Measurements from ENCODE around the gene SYNPO2L.
A peak's percentile ranks its signal among the peaks of the same experiment; 100 is the strongest.

The SYNPO2L gene

DNA sequence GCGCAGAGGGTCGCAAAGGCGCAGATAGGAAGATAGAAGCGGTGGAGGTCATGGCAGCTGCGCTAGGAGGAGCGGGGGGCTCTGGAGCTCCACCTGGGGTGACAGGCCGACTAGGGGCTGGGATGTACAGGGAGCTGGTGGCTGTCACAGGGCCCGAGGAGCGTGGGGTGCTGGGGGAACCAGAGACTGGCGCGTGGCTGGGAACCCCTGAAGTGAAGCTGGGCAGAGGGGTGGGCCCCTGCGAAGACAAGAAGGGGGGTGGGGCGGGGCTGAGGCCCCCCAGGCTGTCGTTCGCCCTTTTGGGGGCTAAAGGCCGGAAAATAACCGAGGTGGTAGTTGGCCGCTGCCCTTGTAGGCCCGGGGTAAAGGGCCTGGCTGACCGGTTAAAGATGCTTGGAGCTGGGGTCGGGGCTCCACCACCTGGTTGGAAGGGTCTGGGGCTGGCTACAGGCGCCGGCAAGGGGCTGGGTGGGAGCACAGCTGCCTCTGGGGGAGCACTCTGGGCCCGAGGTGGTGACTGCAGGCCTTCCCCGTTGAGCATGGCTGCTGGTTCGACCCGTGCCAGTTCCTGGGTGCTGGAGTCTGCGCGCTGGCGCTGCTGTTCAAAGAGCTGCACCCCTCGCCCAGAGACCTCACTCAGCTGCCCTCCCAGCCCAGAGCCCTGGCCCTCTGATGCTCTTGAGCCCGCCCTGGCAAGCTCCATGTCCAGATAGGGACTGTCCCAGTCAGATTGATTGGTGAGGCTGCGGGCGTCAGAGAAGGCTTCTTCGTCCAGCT, 7.8 kb downstream of the SYNPO2L start:
- H3K4me3 ChIP-seq (ENCODE audit: low read depth, low read length) = peak overlapping the region; percentile 48
- TF ChIP-seq, protein P1, sequence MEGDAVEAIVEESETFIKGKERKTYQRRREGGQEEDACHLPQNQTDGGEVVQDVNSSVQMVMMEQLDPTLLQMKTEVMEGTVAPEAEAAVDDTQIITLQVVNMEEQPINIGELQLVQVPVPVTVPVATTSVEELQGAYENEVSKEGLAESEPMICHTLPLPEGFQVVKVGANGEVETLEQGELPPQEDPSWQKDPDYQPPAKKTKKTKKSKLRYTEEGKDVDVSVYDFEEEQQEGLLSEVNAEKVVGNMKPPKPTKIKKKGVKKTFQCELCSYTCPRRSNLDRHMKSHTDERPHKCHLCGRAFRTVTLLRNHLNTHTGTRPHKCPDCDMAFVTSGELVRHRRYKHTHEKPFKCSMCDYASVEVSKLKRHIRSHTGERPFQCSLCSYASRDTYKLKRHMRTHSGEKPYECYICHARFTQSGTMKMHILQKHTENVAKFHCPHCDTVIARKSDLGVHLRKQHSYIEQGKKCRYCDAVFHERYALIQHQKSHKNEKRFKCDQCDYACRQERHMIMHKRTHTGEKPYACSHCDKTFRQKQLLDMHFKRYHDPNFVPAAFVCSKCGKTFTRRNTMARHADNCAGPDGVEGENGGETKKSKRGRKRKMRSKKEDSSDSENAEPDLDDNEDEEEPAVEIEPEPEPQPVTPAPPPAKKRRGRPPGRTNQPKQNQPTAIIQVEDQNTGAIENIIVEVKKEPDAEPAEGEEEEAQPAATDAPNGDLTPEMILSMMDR (IDR thresholded peaks at IDR 0.05; ENCODE audit: insufficient read depth, low read depth, low read length, missing control alignments) = no peak
- DNase-seq (ENCODE audit: low read depth) = no peak

DNA sequence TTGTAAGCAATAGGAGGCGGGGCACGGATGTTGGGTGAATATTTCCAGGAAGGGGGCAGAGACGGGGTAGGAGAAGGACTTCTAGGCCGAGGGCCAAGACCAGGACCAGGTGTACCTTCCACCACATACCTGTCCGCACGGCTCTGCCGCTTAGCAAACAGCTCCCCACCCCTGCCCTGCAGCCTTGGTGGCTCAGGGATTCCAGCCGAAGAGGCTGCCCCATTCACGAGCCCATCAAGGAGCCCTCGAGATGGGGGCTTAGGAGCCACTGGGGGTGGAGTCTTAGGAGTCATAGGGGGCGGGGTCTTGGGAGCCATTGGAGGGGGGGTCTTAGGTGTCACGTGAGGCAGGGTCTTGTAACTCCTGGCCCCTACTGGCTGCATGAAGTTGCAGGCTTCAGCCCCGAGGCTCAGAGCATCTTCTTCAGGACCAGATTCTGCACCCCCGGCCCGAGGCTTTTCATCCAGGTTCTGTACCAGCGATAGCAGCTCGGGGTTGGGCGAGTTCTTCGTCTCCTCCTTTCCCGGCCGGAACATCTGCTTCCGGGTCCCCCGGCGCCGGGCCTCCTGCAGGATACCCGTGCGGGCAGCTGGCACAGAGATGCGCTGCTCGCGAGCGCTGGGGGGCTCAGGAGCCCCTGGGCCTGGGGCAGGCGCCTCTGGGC, 8.5 kb downstream of the SYNPO2L start:
- TF ChIP-seq, protein P1 (IDR thresholded peaks at IDR 0.05; ENCODE audit: insufficient read depth, low read depth, low read length, missing control alignments) = no peak
- peak; percentile 33 for DNase-seq (ENCODE audit: low read depth)
- peak overlapping the region; percentile 48 for H3K4me3 ChIP-seq (ENCODE audit: low read depth, low read length)

DNA sequence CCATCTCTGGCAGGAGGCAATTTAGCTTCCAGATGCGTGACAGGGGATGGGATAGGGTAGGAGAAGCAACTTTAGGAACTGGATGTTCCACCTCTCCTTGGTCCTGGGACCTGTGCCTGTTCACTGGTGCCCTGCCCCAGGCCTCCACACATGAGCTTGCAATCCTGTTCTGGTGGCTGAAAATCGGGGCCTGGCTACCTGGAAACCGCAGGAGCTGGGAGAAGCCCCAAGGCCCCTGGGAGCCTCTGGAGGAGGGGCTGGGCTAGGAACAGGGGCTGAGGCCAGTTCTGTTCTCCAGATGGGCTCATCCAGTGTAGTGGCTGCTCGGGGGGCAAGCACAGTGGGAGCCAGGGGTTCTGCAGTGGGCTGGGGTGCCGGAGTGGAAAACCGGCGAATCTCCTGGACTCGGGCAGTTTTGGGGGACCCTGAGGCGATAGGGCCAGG, 9.2 kb downstream of the SYNPO2L start:
- H3K4me3 ChIP-seq (ENCODE audit: low read depth, low read length) = no peak overlapping the region
- TF ChIP-seq, protein P1 (IDR thresholded peaks at IDR 0.05; ENCODE audit: insufficient read depth, low read depth, low read length, missing control alignments) = no peak
- no peak for DNase-seq (ENCODE audit: low read depth)

DNA sequence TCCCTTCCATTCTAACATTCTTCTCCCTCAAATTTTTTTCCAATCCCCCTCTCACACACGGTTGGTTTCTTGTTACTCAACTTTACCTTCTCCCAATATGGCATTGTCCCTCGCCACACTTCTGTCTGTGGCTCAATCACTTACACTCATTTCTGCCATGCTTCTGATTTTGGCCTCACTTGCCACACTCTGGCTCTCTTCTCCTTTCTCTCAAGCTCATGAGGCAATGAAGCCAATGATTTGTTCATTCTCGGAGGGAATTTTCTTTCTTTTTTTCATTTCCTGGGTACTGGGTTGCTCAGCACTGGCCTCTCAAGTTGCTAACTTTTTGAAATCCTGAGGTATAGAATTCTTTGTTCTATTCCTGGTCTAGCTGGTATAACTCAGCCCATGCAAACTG, 10.6 kb downstream of the SYNPO2L start:
- peak; percentile 26 for DNase-seq (ENCODE audit: low read depth)
- H3K4me3 ChIP-seq (ENCODE audit: low read depth, low read length) = no peak overlapping the region
- TF ChIP-seq, protein P1 (IDR thresholded peaks at IDR 0.05; ENCODE audit: insufficient read depth, low read depth, low read length, missing control alignments) = no peak

DNA sequence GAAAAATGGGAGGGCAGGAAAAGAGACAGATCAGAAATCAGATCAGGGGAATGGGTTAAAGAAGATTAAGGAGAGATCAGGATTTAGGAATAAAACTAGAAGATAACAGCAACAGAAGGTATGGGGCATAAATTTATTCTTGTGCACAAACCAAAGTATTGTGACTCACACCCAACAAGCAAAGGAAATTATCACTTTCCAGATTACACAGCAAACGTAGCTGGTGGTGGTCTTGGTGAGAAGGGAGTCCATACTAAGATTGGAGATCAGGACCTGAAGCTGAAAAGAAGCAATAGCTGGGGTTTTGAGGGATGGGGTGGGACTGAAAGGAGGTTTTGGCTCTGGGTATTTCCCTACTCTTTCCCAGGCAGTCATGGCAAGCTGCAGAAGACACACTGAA, 11.1 kb downstream of the SYNPO2L start:
- TF ChIP-seq, protein P1 (IDR thresholded peaks at IDR 0.05; ENCODE audit: insufficient read depth, low read depth, low read length, missing control alignments) = no peak
- H3K4me3 ChIP-seq (ENCODE audit: low read depth, low read length) = no peak overlapping the region
- DNase-seq (ENCODE audit: low read depth) = peak; percentile 31

DNA sequence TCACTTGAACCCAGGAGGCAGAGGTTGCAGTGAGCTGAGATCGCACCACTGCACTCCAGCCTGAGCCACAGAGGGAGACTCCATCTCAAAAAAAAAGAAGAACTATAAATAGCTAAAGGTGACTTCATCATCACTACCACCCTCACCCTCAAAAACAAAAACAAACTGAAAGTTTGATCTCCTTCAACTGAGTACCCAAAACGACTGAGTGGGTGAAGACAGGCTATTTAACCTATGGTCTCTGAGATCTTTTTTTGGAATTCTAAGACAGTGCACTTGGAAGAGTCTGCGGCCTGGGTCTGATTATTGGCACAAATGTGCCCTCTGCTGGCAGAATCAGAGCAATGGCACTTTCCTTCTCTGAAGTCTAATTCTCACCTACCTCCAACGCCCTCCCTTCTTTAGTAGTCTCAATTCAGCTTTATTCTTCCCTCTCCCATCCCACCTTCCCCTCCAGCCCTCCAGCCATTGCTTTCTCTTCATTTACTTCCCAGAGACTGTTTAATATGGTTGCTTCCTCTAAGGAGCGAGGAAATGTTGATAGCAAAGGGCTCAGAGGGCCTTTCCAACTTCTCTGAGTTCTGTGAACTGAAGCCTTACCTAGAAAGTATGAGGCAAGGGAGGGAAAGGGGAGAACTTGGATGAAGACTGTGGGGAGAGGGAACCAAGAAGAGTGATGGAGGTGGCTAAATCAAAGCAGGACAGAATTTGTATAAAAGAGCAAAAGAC, 11.7 kb downstream of the SYNPO2L start:
- TF ChIP-seq, protein P1 (IDR thresholded peaks at IDR 0.05; ENCODE audit: insufficient read depth, low read depth, low read length, missing control alignments) = peak; percentile 80
- no peak overlapping the region for H3K4me3 ChIP-seq (ENCODE audit: low read depth, low read length)
- peak; percentile 77 for DNase-seq (ENCODE audit: low read depth)

All from GM12865 (cell line).